SH-SY5Y (cell line): Measurements from ENCODE around the gene NR2F1-AS1.

ENCODE experiments used
- GATA2 ChIP-seq: IDR thresholded peaks from 2 replicates; pipeline ENCODE4 v1.6.1; 2011; ENCODE audit warnings: mild to moderate bottlenecking, low read depth, low read length
- GATA3 ChIP-seq: IDR thresholded peaks from 2 replicates; pipeline ENCODE4 v1.6.1; 2011; ENCODE audit warnings: low read depth, mild to moderate bottlenecking, low read length, moderate library complexity

DNA sequence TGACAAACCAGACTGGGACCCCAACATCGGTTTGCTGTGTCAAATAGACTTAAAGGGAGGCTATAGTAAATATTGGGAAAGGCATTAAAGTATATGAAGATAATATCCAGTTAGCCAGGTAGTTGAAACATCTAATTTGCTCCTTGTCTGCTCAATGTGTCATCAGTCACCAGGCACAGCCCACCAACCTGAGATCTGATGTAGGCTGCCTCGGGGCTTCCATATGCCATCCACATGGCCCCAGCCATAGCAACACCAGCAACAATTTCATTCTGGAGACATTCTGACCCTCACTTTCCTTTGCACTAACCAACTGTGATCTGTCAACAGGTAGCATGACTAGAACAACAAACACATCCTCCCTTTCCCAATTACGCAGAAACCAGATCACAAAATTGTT, 196.0 kb downstream of the NR2F1-AS1 start:
- TF ChIP-seq GATA2 (no peak), GATA3 (no peak)
